Measurements from ENCODE around the gene CLCN7. TPM values are rescaled to one million over a fixed set of nuclear protein-coding genes. Genes with fewer than 3 reads are reported as not detected.

CLCN7 gene
- total RNA-seq, 4 donors from 2014 or later: 61.1 to 134 (median 100) TPM

DNA sequence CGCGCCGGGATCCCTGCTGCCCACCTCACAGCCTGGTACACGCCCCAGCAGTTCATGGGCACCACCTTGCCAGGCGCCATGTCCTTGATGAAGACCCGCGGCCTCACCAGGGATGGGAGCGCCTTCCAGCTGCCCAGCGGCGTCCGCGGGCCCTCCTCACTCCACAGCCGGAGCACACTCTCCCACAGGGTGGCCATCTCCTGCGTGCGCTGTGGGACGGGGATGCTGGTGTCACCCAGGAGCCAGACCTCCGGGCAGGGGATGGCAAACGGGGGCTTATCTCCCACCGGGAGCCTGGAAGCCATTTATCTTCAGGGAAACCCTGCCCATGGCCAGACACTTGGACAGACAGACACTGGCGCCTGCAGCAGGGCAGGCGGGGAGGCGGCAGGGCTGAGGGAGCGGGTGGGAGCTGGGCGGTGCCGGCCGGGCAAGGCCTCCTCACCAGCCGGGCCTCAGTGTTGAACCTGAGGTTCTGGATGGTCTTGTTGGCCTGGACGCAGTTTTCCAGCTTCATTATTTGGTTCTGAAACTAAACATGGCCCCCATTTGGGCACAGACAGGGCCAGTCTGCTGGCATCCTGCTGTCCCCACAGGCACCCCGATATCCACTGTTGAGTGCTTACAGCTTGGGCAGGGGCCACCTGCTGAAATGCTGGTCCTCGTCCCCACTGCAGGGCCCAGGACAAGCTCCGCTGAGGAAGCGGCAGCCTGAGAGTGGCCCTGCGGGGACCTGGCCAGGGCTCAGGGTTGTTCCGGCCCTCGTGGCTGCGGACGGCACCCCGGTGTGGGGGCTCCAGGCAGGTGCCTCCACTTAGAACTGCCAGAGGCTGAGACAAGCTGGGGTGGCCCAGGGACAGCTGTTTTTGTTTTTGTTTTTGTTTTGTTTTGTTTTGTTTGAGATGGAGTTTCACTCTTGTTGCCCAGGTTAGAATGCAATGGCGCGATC, 39.9 kb downstream of the CLCN7 start:
- TF ChIP-seq, protein P1, sequence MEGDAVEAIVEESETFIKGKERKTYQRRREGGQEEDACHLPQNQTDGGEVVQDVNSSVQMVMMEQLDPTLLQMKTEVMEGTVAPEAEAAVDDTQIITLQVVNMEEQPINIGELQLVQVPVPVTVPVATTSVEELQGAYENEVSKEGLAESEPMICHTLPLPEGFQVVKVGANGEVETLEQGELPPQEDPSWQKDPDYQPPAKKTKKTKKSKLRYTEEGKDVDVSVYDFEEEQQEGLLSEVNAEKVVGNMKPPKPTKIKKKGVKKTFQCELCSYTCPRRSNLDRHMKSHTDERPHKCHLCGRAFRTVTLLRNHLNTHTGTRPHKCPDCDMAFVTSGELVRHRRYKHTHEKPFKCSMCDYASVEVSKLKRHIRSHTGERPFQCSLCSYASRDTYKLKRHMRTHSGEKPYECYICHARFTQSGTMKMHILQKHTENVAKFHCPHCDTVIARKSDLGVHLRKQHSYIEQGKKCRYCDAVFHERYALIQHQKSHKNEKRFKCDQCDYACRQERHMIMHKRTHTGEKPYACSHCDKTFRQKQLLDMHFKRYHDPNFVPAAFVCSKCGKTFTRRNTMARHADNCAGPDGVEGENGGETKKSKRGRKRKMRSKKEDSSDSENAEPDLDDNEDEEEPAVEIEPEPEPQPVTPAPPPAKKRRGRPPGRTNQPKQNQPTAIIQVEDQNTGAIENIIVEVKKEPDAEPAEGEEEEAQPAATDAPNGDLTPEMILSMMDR (IDR thresholded peaks at IDR 0.05): no peak
- TF ChIP-seq POLR2A (IDR thresholded peaks at IDR 0.05): no peak
- TF ChIP-seq EP300 (IDR thresholded peaks at IDR 0.05): no peak
- TF ChIP-seq POLR2AphosphoS5 (IDR thresholded peaks at IDR 0.05): no peak
- no peaks in the 10 kb centered on the region for H3K9me3 ChIP-seq
- no peak overlapping the region for H3K4me3 ChIP-seq
- no peaks in the 10 kb centered on the region for H3K27me3 ChIP-seq
- DNase-seq (ENCODE audit: low spot score in 2 of 2): no peak
- WGBS: 96% methylated on average over 12 of the region's 40 CpGs
- H3K36me3 ChIP-seq: no peaks in the 10 kb centered on the region
- H3K4me1 ChIP-seq: no peaks in the 10 kb centered on the region
- no peak overlapping the region for H3K27ac ChIP-seq

- no peak for DNase-seq (ENCODE audit: low spot score in 2 of 2)
- Histone ChIP-seq H3K27me3 (no peaks in the 10 kb centered on the region), H3K4me3 (no peak overlapping the region), H3K36me3 (no peaks in the 10 kb centered on the region), H3K4me1 (peaks cover 3% of the 10 kb centered on the region), H3K27ac (no peak overlapping the region), H3K9me3 (no peaks in the 10 kb centered on the region)
- 57% methylated on average over 6 of the region's 22 CpGs for WGBS
- TF ChIP-seq POLR2A (IDR thresholded peaks at IDR 0.05) (no peak), POLR2AphosphoS5 (IDR thresholded peaks at IDR 0.05) (no peak), EP300 (IDR thresholded peaks at IDR 0.05) (no peak)
- TF ChIP-seq, protein P1 (IDR thresholded peaks at IDR 0.05): no peak
Observed at GRCh38 chr16:1433756-1434155, 41.1 kb downstream of the CLCN7 start.

DNA sequence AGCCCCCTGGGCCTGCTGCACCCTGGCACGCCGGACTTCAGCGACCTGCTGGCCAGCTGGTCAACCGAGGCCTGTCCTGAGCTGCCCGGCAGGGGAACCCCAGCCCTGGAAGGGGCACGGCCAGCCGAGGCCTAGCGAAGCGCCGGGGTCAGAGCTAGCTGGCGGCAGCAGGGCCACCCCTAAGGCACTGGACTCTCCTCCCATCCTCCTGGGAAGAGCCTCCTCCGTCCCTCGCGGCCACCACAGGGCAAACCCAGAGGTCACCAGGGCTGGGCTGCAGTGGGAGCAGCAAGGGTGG, 41.6 kb downstream of the CLCN7 start:
- no peaks in the 10 kb centered on the region for H3K27me3 ChIP-seq
- peaks cover 8% of the 10 kb centered on the region for H3K4me1 ChIP-seq
- no peaks in the 10 kb centered on the region for H3K36me3 ChIP-seq
- H3K4me3 ChIP-seq: no peak overlapping the region
- no peak for DNase-seq (ENCODE audit: low spot score in 2 of 2)
- no CpG with 5 or more reads among the region's 14 CpGs for WGBS
- no peak for TF ChIP-seq POLR2A (IDR thresholded peaks at IDR 0.05)
- H3K27ac ChIP-seq: no peak overlapping the region
- H3K9me3 ChIP-seq: no peaks in the 10 kb centered on the region

DNA sequence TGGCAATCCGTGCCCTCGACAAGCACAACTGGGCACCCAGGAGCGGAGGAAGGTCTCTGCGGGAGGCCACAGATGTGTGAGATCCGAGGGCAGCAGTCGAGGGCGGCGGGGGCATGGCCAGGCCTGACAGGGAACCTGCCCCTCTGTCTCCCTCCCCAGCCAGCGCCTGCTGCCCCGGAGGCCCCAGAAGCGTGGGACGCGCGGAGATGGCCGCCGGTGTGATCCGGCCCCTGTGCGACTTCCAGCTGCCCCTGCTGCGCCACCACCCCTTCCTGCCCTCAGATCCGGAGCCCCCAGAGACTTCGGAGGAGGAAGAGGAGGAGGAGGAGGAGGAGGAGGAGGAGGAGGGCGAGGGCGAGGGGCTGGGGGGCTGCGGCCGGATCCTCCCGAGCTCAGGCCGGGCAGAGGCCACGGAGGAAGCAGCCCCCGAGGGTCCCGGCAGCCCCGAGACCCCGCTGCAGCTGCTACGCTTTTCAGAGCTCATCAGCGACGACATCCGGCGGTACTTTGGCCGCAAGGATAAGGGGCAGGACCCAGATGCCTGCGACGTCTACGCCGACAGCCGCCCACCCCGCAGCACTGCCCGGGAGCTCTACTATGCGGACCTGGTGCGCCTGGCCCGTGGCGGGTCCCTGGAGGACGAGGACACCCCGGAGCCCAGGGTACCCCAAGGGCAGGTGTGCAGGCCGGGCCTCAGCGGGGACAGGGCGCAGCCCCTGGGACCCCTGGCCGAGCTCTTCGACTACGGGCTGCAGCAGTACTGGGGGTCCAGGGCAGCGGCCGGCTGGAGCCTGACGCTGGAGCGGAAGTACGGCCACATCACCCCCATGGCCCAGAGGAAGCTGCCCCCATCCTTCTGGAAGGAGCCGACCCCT, 42.2 kb downstream of the CLCN7 start:
- WGBS: 87% methylated on average over 34 of the region's 63 CpGs
- Histone ChIP-seq H3K4me3 (no peak overlapping the region), H3K27me3 (no peaks in the 10 kb centered on the region), H3K4me1 (peaks cover 11% of the 10 kb centered on the region), H3K9me3 (no peaks in the 10 kb centered on the region), H3K36me3 (no peaks in the 10 kb centered on the region), H3K27ac (no peak overlapping the region)
- DNase-seq (ENCODE audit: low spot score in 2 of 2): no peak
- no peak for TF ChIP-seq POLR2AphosphoS5 (IDR thresholded peaks at IDR 0.05)
- TF ChIP-seq EP300 (IDR thresholded peaks at IDR 0.05): no peak
- TF ChIP-seq POLR2A (IDR thresholded peaks at IDR 0.05): no peak
- TF ChIP-seq, protein P1 (IDR thresholded peaks at IDR 0.05): no peak

DNA sequence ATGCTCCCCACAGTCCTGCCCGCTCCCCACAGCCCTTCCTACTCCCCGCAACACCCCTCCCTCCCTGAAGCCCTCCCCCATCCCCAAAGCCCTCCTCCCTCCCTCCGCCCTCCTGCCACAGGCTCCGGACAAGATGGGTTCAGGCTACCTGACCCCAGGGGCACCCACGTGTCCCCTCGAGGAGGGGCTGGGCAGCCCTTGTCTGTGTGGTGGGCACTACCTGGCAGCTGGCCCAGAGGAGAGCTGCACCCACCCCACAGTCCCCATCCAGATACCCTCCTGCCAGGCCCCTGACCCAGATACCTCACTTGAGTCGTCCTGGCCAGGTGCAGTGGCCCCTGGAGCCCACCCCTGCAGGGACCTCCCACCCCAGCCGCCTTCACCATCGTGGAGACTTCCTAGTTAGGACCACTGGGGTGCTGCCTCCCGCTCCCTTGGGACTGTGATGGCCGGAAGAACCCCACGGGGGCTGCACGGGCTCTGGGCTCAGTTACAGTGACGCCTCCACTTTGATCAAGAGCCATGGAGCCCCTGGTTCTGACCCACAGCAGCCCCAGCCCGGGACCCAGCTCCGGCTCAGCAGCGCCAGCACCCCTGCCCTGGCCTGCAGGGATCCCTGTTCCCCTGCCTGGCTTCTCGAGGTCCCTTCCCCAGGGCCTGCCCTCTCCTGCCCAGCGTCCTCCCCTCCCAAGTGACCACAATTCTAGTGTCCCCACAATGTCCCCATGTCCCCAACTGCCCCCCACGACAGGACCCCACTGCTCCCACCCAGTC, 43.1 kb downstream of the CLCN7 start:
- Histone ChIP-seq H3K36me3 (no peaks in the 10 kb centered on the region), H3K9me3 (no peaks in the 10 kb centered on the region), H3K27me3 (no peaks in the 10 kb centered on the region), H3K27ac (no peak overlapping the region), H3K4me3 (no peak overlapping the region), H3K4me1 (peaks cover 11% of the 10 kb centered on the region)
- no peak for DNase-seq (ENCODE audit: low spot score in 2 of 2)
- 74% methylated on average over 9 of the region's 20 CpGs for WGBS
- TF ChIP-seq, protein P1 (IDR thresholded peaks at IDR 0.05): no peak
- TF ChIP-seq POLR2A (IDR thresholded peaks at IDR 0.05) (no peak), EP300 (IDR thresholded peaks at IDR 0.05) (no peak), POLR2AphosphoS5 (IDR thresholded peaks at IDR 0.05) (no peak)
